ENCODE data around the gene CRACR2A.

Gene CRACR2A

GRCh38 chr12:3666441-3666840, 86.5 kb downstream of the CRACR2A start:
- Mint-ChIP-seq H3K27me3 (no peaks in the 10 kb centered on the region), H3K36me3 (peaks cover 22% of the 10 kb centered on the region), H3K4me1 (no peaks in the 10 kb centered on the region), H3K27ac (no peak overlapping the region), H3K4me3 (no peak overlapping the region), H3K9me3 (no peaks in the 10 kb centered on the region)

- no peaks in the 10 kb centered on the region for H3K9me3 Mint-ChIP-seq
- no peak overlapping the region for H3K27ac Mint-ChIP-seq
- no peak overlapping the region for H3K4me3 Mint-ChIP-seq
- peaks cover 23% of the 10 kb centered on the region for H3K36me3 Mint-ChIP-seq
- no peaks in the 10 kb centered on the region for H3K27me3 Mint-ChIP-seq
- H3K4me1 Mint-ChIP-seq, result no peaks in the 10 kb centered on the region
Observed at GRCh38 chr12:3662521-3662921, 90.4 kb downstream of the CRACR2A start.

- Mint-ChIP-seq H3K27me3 (no peaks in the 10 kb centered on the region), H3K27ac (no peak overlapping the region), H3K9me3 (no peaks in the 10 kb centered on the region)
Observed at GRCh38 chr12:3661028-3661427, 91.9 kb downstream of the CRACR2A start.

DNA sequence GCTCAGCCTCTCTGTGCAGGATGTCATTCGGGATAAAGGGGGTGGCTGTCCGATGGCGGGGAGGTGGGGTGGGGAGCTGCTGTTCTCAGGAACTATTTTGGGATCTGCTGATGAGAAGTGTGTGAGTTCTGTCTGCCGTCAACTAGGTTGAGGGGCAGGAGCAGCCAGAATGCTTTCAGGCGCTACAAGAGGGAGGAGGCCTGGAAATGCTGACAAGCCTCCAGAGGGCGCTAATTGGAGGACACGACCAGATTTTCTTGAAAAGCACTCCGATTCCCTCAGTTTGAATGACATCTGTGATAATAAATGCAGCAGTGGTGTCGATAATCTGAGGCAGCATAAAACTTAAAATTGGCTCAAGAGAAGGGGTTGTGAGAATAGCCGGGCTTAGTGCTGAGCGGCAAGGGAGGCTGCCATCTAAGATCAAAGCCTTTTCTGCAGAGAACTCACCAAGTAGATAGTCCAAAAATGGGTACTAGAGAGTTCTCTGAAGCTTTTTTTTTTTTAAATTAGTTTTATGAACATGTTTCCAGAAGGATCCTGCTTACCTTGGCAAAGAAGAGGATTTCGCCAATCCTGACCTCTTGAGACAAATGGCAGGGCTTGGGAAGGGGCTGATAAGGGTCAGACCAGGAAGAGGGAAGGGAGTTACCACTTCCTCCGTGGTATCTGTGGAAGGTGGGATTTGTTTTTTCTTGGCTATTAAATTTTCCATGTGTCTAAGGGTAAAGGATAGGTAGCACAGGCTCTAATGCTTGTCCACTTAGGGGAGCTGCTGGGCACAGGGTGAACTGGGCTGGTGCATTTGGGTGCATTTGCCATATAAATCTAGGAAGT, 94.4 kb downstream of the CRACR2A start:
- no peak overlapping the region for H3K4me3 Mint-ChIP-seq
- H3K36me3 Mint-ChIP-seq, result peaks cover 9% of the 10 kb centered on the region
- no peaks in the 10 kb centered on the region for H3K27me3 Mint-ChIP-seq
- no peaks in the 10 kb centered on the region for H3K9me3 Mint-ChIP-seq
- H3K4me1 Mint-ChIP-seq, result no peaks in the 10 kb centered on the region
- H3K27ac Mint-ChIP-seq, result no peak overlapping the region

More at GRCh38 chr12:3661028-3661427, 91.9 kb downstream of the CRACR2A start:
- Mint-ChIP-seq H3K36me3 (peaks cover 18% of the 10 kb centered on the region), H3K4me1 (no peaks in the 10 kb centered on the region), H3K4me3 (no peak overlapping the region)

DNA sequence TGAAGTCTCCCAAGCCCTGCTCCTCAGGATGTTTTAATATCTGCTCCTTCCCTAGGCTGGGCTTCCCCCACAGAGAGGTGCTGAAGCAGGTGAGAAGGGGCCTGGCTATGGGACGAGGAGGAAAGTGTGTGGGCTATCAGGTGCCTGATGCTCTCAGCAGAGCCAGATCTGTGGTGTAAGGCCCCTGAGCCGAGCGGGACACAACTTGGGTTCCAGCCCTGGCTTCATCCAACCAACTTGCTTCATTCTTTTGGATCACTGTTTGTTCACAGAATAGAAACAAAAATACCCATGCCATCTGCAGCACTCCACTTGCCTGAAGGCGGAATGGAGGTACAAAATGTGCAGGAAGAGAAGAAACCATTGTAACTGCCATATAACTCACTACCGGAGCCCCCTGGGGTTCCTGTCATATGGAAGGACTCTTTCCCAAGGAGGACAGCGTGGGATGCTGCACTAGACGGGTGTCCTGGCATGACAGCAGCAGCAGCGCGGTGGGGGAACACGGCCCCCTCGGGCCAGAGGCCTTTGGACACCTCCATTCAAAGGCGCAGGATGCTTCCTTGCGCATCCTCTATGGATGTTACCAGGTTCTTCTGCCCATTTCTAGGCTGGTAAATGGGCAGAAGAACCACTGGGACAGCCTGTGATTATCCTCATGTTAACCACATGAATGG, 95.8 kb downstream of the CRACR2A start:
- no peak overlapping the region for H3K4me3 Mint-ChIP-seq
- H3K9me3 Mint-ChIP-seq, result no peaks in the 10 kb centered on the region
- H3K4me1 Mint-ChIP-seq, result no peaks in the 10 kb centered on the region
- H3K27ac Mint-ChIP-seq, result no peak overlapping the region
- H3K36me3 Mint-ChIP-seq, result peaks cover 6% of the 10 kb centered on the region
- H3K27me3 Mint-ChIP-seq, result no peaks in the 10 kb centered on the region

DNA sequence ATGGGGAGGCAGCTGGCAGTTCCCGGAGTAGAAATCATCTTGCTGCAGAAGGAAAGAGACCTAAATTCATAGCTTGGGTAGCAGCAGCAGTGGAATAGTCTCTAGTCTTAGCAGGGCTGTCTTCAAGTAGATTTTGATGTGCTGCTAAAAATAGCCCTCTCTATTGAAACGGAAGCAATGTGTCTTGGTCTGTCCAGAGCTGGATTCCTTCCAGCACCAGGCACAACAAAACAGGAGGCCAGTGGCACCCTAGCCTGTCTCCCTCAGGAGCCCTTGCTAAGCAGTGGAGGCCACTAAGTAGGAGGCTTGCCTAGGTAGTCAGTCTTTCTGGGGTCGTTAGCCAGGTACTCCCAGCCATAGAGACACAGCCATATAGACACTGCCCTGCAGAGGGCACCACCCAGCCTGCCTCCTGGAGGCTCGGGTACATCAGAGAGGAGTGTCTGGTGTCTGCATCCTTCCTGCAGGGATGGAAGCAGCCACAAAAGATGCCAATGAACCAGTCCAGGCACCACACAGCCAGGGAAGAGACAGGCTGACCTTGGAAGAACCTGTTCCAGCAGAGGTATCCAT, 97.5 kb downstream of the CRACR2A start:
- no peaks in the 10 kb centered on the region for H3K4me1 Mint-ChIP-seq
- no peak overlapping the region for H3K27ac Mint-ChIP-seq
- H3K9me3 Mint-ChIP-seq, result no peaks in the 10 kb centered on the region
- H3K27me3 Mint-ChIP-seq, result no peaks in the 10 kb centered on the region
- no peak overlapping the region for H3K4me3 Mint-ChIP-seq
- H3K36me3 Mint-ChIP-seq, result peaks cover 6% of the 10 kb centered on the region

- Mint-ChIP-seq H3K4me3 (no peak overlapping the region), H3K36me3 (peaks cover 7% of the 10 kb centered on the region), H3K9me3 (no peaks in the 10 kb centered on the region), H3K27ac (no peak overlapping the region), H3K4me1 (no peaks in the 10 kb centered on the region), H3K27me3 (no peaks in the 10 kb centered on the region)
Observed at GRCh38 chr12:3651585-3652424, 101.1 kb downstream of the CRACR2A start.

DNA sequence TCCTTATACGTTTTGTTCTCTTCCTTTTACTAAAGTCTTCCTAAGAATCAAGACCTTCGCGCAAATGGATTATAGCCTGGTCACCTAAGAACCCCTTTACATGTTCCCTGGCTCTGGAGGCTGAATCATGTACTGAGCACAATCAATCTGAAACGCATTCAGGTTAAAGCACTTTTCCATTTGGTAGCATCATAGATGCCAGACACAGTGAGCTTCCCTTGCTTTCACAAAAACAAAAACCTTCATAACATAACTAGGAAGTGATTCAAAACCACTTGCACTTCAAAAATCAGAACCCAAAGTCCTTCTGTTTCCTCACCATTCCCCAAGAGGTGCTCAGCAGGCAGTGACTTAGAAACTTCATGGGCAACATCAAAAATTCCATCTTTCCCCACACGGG, 105.4 kb downstream of the CRACR2A start:
- peaks cover 14% of the 10 kb centered on the region for H3K36me3 Mint-ChIP-seq
- H3K4me3 Mint-ChIP-seq, result no peak overlapping the region
- no peak overlapping the region for H3K27ac Mint-ChIP-seq

DNA sequence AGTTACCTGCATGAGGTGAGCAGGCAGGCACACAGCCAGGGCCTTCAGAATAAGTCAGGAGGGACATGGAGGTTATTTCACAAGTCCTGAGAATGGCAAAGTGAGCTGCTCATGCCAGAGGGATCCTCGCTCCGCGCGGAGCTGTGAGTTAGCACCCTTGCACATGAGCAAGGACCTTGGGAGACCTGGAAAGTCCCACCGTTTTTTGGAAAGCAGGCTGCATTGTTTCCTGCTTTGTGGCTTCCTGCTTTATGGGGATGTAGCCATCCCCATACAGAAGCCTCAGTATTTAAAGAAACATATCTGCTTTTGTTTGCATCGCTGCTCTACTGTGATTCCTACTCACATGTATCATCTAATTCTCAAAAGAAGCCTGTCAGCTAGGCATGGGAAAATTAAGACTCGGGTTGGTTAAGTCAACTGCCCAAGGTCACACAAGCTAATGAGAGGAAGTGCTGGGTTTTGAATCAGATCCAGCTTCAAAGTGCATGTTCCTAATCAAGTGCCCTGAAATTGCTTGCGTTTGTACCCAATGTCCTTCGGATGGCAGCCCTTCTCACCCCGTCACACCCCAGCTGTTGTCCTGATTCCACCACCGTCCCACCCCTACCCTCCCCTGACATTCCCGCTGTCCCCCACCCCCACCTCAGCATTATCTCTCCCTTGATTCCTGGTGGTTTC, 106.2 kb downstream of the CRACR2A start:
- Mint-ChIP-seq H3K4me3 (no peak overlapping the region), H3K4me1 (no peaks in the 10 kb centered on the region), H3K27ac (no peak overlapping the region), H3K36me3 (peaks cover 18% of the 10 kb centered on the region), H3K9me3 (no peaks in the 10 kb centered on the region), H3K27me3 (no peaks in the 10 kb centered on the region)

More for the DNA sequence above, 105.4 kb downstream of the CRACR2A start:
- H3K27me3 Mint-ChIP-seq, result no peaks in the 10 kb centered on the region
- no peaks in the 10 kb centered on the region for H3K9me3 Mint-ChIP-seq
- no peaks in the 10 kb centered on the region for H3K4me1 Mint-ChIP-seq

DNA sequence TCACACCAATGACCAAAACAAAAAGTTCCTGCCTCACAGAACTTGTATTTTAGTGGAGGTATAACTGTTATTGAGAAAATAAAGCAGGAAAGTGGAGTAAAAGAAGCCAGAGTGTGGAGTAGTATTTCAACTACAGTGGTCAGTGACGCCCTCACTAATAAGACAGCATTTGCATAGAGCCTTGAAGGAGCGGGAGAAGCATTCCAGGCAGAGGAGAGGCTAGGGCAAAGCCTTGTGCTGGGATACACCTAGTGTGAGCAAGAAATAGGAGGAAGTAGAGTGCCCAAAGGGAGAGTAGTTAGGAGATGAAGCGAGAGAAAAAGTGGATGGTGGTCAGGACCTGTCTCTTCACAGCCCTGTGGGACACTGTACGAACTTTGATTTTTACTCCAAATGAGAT, 107.8 kb downstream of the CRACR2A start:
- no peaks in the 10 kb centered on the region for H3K9me3 Mint-ChIP-seq
- H3K36me3 Mint-ChIP-seq, result peaks cover 18% of the 10 kb centered on the region
- H3K27ac Mint-ChIP-seq, result no peak overlapping the region
- H3K4me1 Mint-ChIP-seq, result no peaks in the 10 kb centered on the region
- H3K4me3 Mint-ChIP-seq, result no peak overlapping the region
- H3K27me3 Mint-ChIP-seq, result no peaks in the 10 kb centered on the region

GRCh38 chr12:3644104-3644503, 108.8 kb downstream of the CRACR2A start:
- no peak overlapping the region for H3K4me3 Mint-ChIP-seq
- no peaks in the 10 kb centered on the region for H3K27me3 Mint-ChIP-seq
- peaks cover 15% of the 10 kb centered on the region for H3K36me3 Mint-ChIP-seq
- no peaks in the 10 kb centered on the region for H3K4me1 Mint-ChIP-seq
- no peaks in the 10 kb centered on the region for H3K9me3 Mint-ChIP-seq
- H3K27ac Mint-ChIP-seq, result no peak overlapping the region

DNA sequence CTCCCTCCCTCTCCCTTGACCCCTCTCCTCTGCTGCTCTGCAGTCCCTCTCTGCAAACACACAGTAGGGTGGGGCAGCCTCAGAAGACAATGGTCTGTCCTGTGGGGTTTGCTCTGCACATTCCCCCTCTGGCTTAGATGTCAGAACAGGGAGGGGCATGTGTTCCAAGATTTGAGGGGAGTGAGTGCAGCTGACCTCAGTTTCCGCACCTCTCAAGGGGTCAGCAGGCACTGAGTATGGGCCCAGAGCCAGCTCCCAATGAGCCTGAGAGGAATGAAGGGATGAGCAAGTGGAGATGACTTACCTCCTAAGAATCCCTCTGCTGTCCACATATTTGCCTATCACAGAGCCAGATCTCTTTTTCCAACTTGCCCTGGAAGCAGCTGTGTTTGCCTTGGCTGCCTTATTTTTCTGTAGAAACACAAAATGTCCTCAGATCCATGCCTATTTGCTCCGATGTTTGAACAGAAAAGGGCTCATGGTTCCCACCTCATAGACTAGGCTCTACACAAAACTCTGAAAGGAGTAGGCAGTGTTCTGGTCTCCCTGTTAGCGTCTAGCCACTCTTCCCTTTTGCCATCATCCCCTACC, 111.4 kb downstream of the CRACR2A start:
- no peak overlapping the region for H3K4me3 Mint-ChIP-seq
- H3K9me3 Mint-ChIP-seq, result no peaks in the 10 kb centered on the region
- H3K27me3 Mint-ChIP-seq, result no peaks in the 10 kb centered on the region
- no peak overlapping the region for H3K27ac Mint-ChIP-seq
- no peaks in the 10 kb centered on the region for H3K4me1 Mint-ChIP-seq
- H3K36me3 Mint-ChIP-seq, result peaks cover 18% of the 10 kb centered on the region

DNA sequence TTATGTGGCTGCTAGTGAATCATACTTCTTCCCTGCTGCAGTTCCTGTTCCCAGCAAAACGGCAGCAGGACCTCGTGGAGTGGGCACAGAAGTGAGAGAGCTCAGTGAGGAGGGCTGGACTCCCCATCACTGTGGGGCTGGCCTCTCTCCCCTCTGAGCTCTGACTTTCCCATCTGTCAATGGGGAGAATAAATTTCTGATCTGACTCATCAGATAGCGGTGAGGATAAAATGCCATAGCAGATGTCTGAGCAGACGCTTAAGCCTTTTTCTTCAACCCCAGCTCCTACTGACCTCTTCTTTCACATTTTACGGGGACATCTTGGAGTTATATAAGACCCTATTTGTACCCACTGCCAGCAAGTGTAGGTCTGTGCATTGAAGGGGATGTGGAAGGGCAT, 116.6 kb downstream of the CRACR2A start:
- H3K9me3 Mint-ChIP-seq, result no peaks in the 10 kb centered on the region
- H3K27ac Mint-ChIP-seq, result no peak overlapping the region
- no peak overlapping the region for H3K4me3 Mint-ChIP-seq
- no peaks in the 10 kb centered on the region for H3K4me1 Mint-ChIP-seq
- peaks cover 11% of the 10 kb centered on the region for H3K36me3 Mint-ChIP-seq
- H3K27me3 Mint-ChIP-seq, result no peaks in the 10 kb centered on the region

- Mint-ChIP-seq H3K4me3 (no peak overlapping the region), H3K36me3 (peaks cover 11% of the 10 kb centered on the region), H3K9me3 (no peaks in the 10 kb centered on the region), H3K4me1 (no peaks in the 10 kb centered on the region), H3K27me3 (no peaks in the 10 kb centered on the region), H3K27ac (no peak overlapping the region)
Observed at GRCh38 chr12:3634348-3634747, 118.6 kb downstream of the CRACR2A start.

GRCh38 chr12:3633396-3633795, 119.5 kb downstream of the CRACR2A start:
- Mint-ChIP-seq H3K4me3 (no peak overlapping the region), H3K27me3 (no peaks in the 10 kb centered on the region), H3K4me1 (no peaks in the 10 kb centered on the region), H3K36me3 (peaks cover 14% of the 10 kb centered on the region), H3K27ac (no peak overlapping the region), H3K9me3 (no peaks in the 10 kb centered on the region)
